ENCODE measurements around the gene PLXDC2.

GRCh38 chr10:20090831-20091230 lies 274.6 kb downstream of the PLXDC2 start:
- TF ChIP-seq CTCF (tag by site-specific recombination; IDR thresholded peaks at IDR 0.05) = no peak
- TF ChIP-seq ZFHX2 (tag by site-specific recombination; conservative IDR thresholded peaks at IDR 0.05) = no peak
- no peak for TF ChIP-seq ZNF248 (tag by site-specific recombination; IDR thresholded peaks at IDR 0.05)
- no peak for TF ChIP-seq ZNF416 (tag by site-specific recombination; IDR thresholded peaks at IDR 0.05)
- no peak for TF ChIP-seq ZNF747 (tag by site-specific recombination; IDR thresholded peaks at IDR 0.05)
- no peak for TF ChIP-seq ZSCAN5A (tag by site-specific recombination; IDR thresholded peaks at IDR 0.05)
- TF ChIP-seq ZNF776 (tag by site-specific recombination; IDR thresholded peaks at IDR 0.05; ENCODE audit: borderline replicate concordance) = no peak
- TF ChIP-seq, protein P1, sequence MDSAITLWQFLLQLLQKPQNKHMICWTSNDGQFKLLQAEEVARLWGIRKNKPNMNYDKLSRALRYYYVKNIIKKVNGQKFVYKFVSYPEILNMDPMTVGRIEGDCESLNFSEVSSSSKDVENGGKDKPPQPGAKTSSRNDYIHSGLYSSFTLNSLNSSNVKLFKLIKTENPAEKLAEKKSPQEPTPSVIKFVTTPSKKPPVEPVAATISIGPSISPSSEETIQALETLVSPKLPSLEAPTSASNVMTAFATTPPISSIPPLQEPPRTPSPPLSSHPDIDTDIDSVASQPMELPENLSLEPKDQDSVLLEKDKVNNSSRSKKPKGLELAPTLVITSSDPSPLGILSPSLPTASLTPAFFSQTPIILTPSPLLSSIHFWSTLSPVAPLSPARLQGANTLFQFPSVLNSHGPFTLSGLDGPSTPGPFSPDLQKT (IDR thresholded peaks at IDR 0.05; ENCODE audit: borderline replicate concordance, low read depth, low read length) = no peak
